Muscle of arm (tissue), 12 donors: Measurements from ENCODE around the gene NYAP1. TPM values are rescaled to one million over a fixed set of nuclear protein-coding genes. Genes with fewer than 3 reads are reported as not detected.
"Not testable (repeated sequence)": the region's sequence is repeated elsewhere in the genome, so short reads cannot be mapped to it uniquely, and the experiment has no call there.

ENCODE experiments used
- DNase-seq: peaks from one replicate; pipeline ENCODE4 v3.0.0-alpha.2; 2013
- polyA plus RNA-seq, 12 donors: library from polyadenylated mRNA; unstranded; fragments of 120-200 nt; gene quantifications; one replicate each; pipeline ENCODE4 v1.2.1, GENCODE V29; 2013; ENCODE audit not compliant: insufficient read length in 12 of 12

Gene NYAP1
- polyA plus RNA-seq, 12 donors: 1.1 to 5.7 (median 1.5) TPM; not detected in 1

DNA sequence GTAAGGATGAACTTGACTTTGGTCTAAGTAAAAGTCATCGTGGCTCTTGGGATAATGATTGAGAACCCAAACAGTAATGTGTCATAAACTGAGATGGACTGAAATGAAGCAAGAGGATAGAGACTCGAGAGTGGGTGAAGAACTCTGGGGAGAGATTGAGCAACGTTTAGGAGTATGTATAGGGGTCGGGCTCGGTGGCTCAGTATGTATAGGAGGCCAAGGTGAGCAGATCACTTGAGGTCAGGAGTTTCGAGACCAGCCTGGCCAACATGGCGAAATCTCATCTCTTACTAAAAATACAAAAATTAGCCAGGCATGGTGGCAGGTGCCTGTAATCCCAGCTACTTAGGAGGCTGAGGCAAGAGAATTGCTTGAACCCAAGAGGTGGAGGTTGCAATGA is 57.6 kb downstream of the NYAP1 start:
- not testable (repeated sequence) for DNase-seq

DNA sequence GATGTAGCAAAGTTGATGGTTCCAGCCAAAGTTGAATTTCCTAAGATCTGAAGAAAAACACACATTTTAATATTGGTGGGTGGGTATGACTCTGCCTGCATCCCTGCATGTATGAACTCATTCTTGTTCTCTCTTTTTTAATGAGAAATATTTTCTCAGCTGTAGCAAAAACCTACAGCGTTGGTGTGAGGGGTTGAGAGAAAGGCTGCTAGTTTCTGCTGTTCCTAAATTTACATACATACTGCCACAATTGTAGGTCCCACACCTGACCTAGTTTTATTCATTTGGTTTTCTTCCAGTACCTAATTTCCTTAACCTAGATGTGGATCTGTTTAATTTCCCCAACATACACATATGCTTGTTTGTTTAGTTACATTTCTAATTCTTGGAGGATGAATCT is 59.9 kb downstream of the NYAP1 start:
- no peak for DNase-seq

DNA sequence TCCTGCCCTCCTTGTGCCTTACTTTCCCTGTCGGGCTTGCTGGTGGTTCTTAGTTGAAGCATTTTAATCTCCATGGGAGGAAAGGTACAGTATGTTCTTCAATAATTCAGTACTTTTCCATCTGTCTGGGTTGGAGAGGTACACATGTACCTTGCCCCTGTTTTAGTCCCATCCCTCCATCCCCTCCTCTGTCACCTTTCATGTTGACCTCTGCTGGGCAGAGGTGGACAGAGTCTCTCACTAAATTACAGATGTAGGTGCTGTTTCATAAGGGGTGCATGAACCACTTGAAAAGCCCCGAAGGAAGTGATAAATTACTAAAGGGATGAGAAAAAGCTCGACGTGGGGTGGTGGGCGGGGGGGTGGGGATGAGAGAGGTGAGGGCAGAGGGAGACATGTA is 60.7 kb downstream of the NYAP1 start:
- DNase-seq: no peak

Other genes with a start within 250 kb of the NYAP1 start
- 1 to 10 TPM in 10 of 12 donors, not detected in 2; 5.4 to 8.7 (median 6.4) TPM for gene SPDYE3, start 176.2 kb upstream of the NYAP1 start, polyA plus RNA-seq
- gene PILRB, start 125.8 kb upstream of the NYAP1 start, polyA plus RNA-seq: 10 to 100 TPM in 10 of 12 donors, 1 to 10 TPM in 1, not detected in 1; 9.9 to 55.1 (median 19.1) TPM
- gene PILRA, start 110.4 kb upstream of the NYAP1 start, polyA plus RNA-seq: 1 to 10 TPM in 10 of 12 donors, not detected in 2; 1.6 to 9.3 (median 2.5) TPM
- 10 to 100 TPM in 2 of 12 donors, 1 to 10 TPM in 9, not detected in 1; 4.5 to 17.3 (median 6.5) TPM for gene ZCWPW1, start 55.2 kb upstream of the NYAP1 start, polyA plus RNA-seq
- gene MEPCE, start 54.1 kb upstream of the NYAP1 start, polyA plus RNA-seq: 10 to 100 TPM in 11 of 12 donors, not detected in 1; 27.0 to 42.9 (median 32.2) TPM
- gene PPP1R35, start 47.4 kb upstream of the NYAP1 start, polyA plus RNA-seq: 10 to 100 TPM in 9 of 12 donors, 1 to 10 TPM in 2, not detected in 1; 9.4 to 27.5 (median 11.9) TPM
- gene SPACDR, start 19.7 kb upstream of the NYAP1 start, polyA plus RNA-seq: 1 to 10 TPM in 9 of 12 donors, under 1 TPM in 1, not detected in 2; 0.98 to 2.4 (median 1.4) TPM
- gene TSC22D4, start 4.7 kb upstream of the NYAP1 start, polyA plus RNA-seq: 10 to 100 TPM in 11 of 12 donors, not detected in 1; 29.0 to 95.6 (median 38.9) TPM
- gene AGFG2, start 55.3 kb downstream of the NYAP1 start, polyA plus RNA-seq: 10 to 100 TPM in 6 of 12 donors, 1 to 10 TPM in 5, not detected in 1; 7.8 to 16.8 (median 10.1) TPM
- 10 to 100 TPM in 1 of 12 donors, 1 to 10 TPM in 9, not detected in 2; 1.5 to 10.1 (median 2.8) TPM for gene SAP25, start 90.0 kb downstream of the NYAP1 start, polyA plus RNA-seq
- 10 to 100 TPM in 11 of 12 donors, not detected in 1; 16.7 to 39.5 (median 23.7) TPM for gene LRCH4, start 102.2 kb downstream of the NYAP1 start, polyA plus RNA-seq
- 1 to 10 TPM in 7 of 12 donors, under 1 TPM in 3, not detected in 2; 0.59 to 2.1 (median 1.1) TPM for gene FBXO24, start 102.4 kb downstream of the NYAP1 start, polyA plus RNA-seq
- 100 to 1,000 TPM; 170 to 827 (median 228) TPM for gene PCOLCE, start 118.4 kb downstream of the NYAP1 start, polyA plus RNA-seq
- 10 to 100 TPM in 11 of 12 donors, not detected in 1; 12.5 to 69.6 (median 17.2) TPM for gene MOSPD3, start 128.6 kb downstream of the NYAP1 start, polyA plus RNA-seq
- 1 to 10 TPM in 3 of 12 donors, under 1 TPM in 7, not detected in 2; 0.23 to 2.3 (median 0.72) TPM for gene TFR2, start 157.6 kb downstream of the NYAP1 start, polyA plus RNA-seq
- gene ACTL6B, start 172.5 kb downstream of the NYAP1 start, polyA plus RNA-seq: under 1 TPM in 3 of 12 donors, not detected in 9; 0.21 to 0.30 (median 0.28) TPM
- gene GNB2, start 189.8 kb downstream of the NYAP1 start, polyA plus RNA-seq: 100 to 1,000 TPM in 11 of 12 donors, not detected in 1; 110 to 178 (median 137) TPM
- gene GIGYF1, start 210.3 kb downstream of the NYAP1 start, polyA plus RNA-seq: 100 to 1,000 TPM in 1 of 12 donors, 10 to 100 TPM in 11; 18.8 to 473 (median 27.5) TPM
- gene POP7, start 222.2 kb downstream of the NYAP1 start, polyA plus RNA-seq: 10 to 100 TPM in 11 of 12 donors, not detected in 1; 15.5 to 27.0 (median 18.3) TPM
- under 1 TPM in 3 of 12 donors, not detected in 9; 0.13 to 0.28 (median 0.21) TPM for gene EPO, start 236.5 kb downstream of the NYAP1 start, polyA plus RNA-seq
- gene ZAN, start 249.7 kb downstream of the NYAP1 start, polyA plus RNA-seq: under 1 TPM in 1 of 12 donors, not detected in 11; 0.03 TPM